IPS DF 19.7 (cell line): ENCODE data around the gene SPTLC3.
A peak's percentile ranks its signal among the peaks of the same experiment; 100 is the strongest.

ENCODE experiments used
- DNase-seq: peaks from one replicate; pipeline ENCODE4 v3.0.0-alpha.2; 2013; ENCODE audit warnings: low read depth, low spot score

SPTLC3 gene

DNA sequence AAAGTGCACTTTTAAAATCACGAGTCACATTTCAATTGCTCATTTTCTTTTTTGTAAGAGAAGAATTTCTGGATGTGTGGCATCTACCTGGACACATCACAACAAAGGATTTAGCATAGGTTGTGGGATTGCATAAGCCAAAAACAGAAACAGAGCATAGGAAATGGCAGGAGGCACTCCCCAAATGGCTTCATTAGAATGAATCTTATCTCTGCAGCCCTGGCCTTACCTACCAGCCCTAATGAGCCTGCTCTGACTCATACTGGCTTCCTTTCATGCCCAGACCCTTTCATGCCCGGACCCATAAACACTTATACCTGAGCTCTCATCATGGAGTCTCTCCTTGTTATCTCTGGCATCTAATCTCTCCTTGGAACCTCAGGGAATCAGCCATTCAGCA lies 23.9 kb upstream of the SPTLC3 start:
- DNase-seq: no peak

DNA sequence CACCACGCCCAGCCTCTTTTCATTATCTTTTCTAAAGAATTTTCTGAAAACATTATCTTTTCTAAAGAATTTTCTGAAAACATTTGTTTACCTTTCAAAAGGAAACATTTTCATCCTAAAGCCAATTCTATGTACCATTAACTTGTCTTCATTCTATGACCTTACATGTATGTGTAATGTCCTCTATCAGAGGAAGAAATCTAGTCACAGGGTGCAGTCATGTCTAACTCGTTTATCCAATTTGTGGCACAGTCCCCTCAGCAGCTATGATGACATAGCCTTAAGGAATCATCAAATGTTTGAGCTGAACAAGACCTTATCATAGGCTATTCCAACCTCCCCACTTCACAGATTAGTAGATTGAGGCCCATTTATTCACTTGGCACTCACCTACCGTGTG lies 21.5 kb upstream of the SPTLC3 start:
- DNase-seq: no peak

DNA sequence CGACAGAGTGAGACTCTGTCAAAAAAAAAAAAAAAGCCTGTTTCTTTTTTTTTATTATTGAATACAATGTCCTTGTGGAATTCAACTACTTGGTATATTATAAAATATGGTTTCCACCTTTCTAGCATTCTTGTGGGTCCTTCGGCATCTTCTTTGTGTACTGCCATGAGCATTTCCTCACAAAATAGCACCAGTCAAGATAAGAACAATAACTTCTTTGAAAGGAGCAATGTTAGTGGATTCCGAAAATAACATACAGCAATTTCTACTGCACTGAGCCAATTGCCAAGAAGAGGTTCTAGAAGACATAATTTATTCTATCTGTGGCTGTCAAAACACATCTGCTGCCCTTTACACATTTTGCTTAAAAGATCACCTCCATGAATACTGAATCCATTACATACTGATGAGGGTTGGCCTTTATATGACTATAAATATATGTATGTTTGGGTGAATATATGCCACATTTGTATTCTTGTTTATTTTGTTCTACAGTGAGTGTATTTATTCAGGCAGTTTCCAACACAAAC lies 19.1 kb upstream of the SPTLC3 start:
- DNase-seq: no peak

DNA sequence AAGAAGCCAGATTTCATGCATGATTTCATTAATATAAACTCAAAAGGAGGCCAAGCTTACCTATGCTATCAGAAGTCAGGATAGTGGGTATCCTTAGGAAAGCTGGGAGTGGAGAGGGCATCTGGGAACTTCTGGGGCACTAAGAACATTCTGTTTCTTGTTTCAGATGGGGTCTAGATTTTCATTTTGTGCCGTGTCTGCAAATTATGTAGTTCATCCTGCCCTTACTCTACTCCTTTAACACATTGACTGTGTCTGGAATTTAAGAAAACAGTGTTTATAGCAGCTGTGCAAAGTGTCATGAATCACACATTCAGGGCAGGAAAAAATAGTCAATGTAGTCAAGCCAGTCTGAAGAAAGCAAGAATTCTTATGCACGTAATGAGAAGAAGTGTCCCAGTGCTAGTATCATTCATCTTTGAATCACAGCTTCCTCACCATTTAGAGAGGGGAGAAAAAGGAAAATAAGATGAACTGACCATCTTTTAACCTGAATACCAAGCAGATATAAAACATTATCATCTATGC lies 11.6 kb upstream of the SPTLC3 start:
- no peak for DNase-seq

DNA sequence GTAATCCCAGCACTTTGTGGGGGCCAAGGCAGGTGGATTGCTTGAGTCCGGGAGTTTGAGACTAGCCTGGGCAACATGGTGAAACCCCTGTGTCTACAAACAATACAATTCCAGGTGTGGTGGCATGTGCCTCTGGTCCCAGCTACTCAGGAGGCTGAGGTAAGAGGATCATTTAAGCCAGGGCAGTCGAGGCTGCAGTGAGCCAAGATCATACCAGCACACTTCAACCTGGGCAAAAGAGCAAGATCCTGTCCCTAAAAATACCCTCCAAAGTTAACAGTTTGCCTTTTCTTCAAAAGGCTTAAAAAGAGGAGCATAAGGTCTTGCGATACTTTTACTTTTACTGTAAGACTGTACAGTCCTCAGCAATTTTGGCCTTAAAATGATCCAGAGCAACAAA lies 10.7 kb upstream of the SPTLC3 start:
- DNase-seq: no peak

DNA sequence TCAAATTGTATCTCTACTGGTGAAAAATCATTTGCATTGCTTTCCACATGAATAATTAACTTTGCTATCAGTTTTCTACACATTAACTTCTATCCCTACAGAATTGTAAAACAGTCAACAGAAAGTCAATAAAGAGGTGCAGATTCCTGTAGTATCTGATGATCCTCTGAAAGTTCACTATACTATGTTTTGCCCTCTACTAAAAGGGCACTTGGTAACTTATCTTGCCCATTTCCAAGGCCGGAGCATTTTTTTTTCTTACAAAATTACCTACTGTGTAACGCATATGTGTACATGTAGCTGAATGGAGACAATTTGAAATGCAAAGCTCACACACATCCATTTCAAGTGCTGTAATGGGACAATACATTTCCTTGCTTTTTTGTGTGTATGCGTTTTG lies 9.6 kb upstream of the SPTLC3 start:
- DNase-seq: no peak

DNA sequence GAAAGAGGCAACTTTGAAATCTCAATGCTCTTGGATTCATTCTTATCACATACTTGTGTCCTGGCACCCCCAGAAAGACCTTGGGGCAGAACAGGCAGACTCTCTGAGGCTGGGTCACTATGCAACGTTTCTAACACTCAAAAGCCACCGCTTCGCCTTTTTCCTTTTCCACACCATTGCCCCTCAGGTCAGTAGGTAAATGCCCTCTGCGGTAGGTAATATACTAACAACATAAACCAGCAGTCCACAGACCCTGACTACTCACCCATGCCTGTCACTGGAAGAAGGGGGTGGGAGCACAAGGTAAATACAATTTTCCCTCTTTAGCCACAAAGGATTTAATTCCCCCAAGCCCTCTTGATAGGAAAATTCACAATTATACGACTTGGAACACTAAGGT lies 6.5 kb upstream of the SPTLC3 start:
- no peak for DNase-seq

DNA sequence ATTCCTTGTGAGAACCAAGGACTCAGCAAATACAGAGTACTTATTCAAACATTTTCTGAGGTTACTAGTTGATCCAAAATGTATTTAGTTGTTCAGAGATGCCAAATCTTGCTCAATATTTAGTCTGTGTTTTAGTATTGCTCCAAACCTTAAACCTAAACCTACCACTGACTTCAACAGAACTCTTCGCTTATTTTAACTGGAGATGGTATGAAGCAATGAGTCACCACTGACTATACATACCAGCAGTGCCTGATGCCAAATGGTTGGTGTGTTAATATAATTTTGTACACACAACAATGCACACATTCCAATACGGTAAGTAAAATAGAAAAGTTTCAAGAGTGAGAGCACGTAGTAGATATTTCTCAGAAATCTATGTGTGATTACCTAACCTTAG lies 1.9 kb upstream of the SPTLC3 start:
- no peak for DNase-seq

DNA sequence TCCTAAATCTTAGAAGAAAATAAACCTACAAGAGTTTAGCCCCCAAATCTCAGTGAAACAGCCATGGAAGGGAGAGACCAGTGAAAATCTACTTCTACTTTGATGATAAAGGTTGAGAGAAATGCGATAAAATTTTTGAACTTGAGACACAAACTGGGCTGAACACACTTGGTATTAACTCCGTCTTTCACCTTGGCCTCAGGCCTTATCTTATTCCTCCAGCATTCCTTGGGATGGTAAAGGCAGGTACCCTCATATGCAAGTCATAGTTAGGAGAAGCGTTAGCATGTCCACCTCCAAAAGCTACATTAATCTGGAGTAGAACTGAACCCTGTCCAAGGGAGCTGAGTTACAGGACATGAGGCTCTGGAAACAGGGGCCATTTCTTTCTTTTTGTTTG lies 1.2 kb upstream of the SPTLC3 start:
- DNase-seq: no peak

DNA sequence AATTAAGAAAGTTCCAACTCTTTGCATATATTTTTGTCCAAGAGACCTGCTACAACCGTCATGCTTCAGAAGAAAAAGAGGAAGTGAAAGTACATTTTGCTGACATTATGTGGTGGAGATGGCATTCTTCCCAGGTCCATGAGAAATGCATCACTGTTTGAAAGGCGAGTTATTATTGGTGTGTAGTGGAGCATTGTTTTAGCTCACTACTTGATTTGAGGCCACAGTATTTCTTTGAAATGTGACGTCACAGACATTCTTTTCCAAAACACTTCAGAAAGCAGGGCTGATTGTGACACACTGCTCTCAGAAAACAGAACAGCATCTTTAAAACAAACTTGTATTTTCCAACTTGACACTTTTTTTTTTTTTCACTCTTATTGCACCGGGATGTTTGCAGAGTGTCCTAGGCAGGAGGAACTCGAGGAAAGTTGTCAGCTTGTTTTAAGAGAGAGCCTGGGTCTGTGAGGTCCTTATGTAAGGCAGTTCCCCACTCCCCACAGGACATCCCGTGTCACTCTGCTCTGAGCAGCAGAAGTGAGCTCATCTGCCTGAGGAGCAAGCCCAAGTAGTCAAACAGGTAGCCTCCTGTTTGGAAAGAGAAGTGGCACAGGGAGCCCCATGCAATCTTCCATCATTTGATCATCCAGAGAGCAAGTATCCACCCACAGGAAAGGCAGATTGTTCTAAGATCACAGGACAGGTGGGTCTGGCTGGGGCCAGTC lies 1.1 kb downstream of the SPTLC3 start:
- DNase-seq: no peak

DNA sequence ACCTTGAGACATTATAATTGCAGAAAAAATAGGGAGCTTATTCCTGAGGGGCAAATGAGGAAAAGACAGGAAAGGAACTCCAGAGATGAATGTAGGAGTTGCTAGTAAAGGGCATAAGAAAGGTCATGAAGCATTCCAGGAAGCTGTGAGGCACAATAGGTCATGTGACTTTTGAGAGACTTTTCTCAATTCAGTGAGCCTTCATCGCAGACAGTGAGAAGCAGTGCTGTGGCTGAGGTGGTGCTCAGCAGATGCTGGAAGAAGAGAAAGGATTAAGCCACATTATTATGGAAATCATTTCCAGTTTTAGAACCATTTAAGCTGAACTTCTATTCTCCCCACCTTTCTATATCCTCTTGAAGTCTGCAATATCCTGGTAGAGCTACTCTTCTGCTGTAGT lies 4.1 kb downstream of the SPTLC3 start:
- no peak for DNase-seq

DNA sequence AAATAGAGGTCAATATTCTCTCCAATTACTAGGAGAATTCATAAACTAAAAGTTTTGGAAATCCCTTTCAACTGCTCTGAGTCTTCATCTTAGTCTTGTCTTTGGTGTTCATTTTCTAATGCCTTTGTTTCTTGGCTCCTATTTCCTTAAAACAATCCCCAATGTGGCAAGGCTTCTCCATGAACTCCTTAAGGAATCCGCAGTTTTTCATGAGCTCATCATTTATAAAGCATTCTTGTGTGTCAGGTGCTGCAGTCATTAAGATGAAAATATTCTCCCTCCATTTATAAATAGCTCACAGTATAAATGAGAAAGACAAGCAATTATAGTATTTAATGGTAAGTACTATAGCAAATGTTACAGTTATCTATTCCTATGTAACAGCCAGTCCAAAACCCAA lies 4.6 kb downstream of the SPTLC3 start:
- DNase-seq: no peak

DNA sequence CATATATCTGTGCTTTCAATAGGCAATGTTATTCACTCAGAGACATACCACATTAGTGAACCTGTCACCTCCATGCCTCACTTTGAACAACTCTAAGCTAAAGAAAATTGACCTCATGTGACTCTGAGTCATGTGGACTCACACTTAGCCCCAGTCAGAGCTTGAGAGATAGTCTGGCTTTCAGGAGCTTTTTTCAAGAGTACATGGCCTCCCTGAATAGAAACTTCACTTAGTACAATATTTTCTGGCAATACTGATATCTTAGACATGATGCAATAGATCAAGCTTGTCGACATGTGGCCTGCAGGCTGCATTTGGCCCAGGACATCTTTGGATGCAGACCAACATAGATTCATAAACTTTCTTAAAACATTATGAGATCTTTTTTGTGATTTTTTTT lies 8.5 kb downstream of the SPTLC3 start:
- no peak for DNase-seq

DNA sequence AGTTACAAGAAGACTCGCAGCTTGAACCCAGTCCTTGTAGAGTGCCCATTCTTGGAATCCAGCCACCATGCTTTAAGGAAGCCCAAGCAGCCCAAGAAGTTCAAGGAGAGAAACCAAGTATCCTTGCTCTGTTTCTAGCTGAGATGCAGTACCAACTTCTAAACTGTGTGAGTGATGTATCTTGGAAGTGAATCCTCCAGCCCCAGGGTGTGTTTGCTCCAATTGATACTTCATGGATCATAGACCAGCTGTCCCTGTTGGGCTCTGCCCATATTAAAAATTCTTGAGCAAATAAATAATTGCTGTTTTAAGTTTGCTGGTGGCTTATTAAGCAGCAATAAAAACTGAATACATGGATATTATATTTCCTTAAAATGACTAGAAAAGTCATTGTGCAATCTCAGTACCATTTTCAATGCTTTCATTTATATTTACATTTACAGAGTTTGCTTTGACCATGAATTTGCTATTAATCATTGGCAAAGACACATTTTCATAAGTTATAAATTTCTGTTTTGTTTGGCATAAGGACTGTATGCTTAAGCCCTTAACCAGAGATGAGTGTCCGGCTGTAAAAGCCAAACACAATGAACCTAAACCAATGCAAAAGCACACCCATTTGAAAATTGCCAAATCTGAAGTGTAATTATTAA lies 9.2 kb downstream of the SPTLC3 start:
- DNase-seq: no peak

DNA sequence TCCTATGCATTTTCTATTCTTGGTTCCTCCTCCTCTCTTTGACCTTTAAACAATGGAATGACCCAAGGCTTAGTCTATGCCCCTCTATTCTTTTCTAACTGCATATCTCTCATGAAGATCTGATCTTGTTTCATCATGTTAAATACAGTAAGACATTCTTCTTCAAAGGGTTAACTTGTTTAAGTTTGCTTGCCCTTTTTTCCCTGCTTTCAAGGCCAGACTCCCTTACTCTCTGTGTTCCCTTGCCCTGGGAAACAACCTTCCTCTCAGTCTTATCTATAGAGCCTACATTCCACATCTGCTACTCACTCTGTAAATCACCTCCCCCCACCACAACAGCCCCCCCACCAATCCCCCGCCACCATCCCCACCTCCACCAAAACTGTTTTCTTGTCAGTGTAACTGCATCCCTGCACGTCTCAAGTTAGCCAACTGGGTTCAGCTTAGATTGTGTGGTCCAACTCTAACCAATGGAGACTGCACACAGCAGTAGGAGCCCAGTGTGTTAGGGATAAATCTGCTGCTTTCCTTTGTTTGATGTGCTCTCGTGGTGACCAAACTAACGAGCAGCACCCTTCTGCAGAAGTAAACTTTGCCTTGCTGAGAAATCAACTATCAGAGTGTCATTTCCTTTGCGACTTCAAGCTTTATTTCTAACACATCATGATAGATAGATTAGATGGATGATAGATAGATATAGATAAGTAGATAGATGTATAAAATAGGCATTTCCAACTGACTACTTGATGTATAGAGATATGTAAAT lies 12.6 kb downstream of the SPTLC3 start:
- DNase-seq: no peak

DNA sequence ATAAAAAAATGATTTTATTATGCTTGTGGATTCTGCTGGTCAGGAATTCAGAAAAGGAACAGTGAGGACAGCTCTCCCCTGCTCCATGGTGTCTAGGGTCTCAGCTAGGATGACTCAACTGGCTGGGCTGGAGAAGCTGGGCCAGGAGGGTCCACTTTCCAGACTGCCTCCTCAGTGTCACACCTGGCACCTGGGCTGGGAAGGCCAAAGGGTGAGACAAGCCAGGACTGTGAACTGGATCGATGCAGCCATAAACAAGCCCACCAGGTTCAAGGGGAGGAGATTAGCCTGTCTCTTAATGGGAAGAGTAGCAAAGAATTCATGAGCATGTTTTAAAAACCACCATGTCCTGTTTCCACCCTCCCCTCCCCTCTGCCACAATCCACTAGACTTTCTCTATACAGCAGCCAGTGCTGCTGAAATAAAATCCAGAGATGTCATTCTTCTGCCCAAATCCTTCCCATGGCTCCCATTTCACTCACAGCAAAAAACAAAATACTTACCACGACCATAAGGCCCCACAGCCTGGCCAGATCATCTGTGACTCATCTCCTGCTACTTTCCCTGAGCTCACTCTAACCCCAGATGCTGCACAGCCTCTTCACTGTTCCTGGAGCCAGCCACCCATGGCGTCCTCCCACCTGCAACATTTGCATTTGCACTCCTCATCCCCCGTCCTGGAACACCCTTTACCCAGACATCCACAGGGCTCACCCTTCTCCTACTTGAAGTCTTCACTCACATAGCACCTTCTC lies 13.8 kb downstream of the SPTLC3 start:
- no peak for DNase-seq

DNA sequence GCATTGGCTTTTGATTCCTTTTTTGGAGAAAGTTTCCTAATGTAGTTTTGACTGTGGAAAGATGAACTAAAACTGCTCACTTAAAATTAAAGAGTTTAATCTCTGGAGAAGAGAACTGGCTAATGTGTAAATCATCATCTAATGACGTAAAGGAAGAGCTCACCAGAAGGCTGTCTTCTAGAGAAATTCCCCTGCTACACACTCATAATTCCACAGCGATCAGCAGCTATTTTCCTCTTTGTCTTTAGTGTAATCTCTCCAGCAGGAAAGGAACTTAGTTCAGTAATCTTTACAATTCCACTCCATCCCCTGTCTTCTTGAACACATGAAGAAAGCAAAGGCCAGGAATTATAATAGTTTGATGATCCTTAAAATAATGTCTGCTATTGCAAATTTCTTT lies 15.8 kb downstream of the SPTLC3 start:
- no peak for DNase-seq

DNA sequence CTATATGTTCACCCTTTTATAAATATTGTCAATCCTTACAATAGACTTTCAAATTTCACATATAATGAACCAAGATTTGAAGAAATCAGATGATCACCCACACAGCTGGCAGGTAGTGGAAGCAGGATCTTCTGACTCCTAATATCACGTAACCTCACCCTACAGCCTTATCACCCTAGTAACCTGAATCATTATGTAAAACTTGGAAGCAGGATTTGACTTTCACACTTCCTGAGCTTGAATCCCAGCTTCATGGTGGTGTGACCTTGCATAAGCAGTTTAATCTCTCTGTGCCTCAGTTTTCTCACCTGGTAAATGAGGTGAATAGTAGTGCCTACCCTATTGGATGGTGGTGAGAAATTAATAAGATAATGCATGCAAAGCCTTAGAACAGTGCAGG lies 16.4 kb downstream of the SPTLC3 start:
- DNase-seq: no peak

DNA sequence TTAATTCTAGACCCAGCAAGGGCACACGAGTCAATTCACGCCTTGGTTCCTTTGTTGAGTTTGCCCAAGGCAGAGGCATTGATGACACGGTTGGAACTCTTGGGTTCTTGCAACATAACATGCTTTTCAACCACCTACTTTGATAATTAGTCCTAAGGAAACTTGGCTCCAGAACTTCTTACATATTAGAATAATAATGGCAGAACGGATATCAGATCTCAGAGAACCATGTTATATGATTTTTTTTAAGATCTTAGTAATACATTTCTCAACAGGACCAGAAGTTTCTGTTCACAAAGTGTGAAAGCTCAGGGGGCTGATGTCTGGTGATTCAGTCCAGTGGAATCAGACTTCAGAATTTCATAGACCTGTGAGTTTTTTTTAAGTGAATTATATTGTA lies 19.2 kb downstream of the SPTLC3 start:
- no peak for DNase-seq

DNA sequence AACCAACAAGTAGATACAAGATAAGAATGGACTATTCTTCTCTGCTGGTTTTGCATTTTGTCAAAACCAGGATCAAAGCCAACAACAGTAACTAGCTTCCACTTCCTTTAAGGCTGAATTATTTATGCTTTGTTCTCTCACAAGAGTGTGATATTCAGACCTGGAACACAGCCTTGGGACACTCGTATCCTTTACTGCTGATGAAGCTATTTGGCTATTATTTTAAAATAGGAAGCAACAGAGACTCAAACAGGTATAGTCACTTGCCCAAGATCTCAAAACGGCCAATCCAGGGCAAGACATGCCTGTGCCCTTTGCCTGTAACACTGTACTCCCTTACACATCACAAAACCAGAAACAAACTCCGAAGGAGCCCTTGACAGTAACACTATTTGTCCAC lies 19.9 kb downstream of the SPTLC3 start:
- DNase-seq: no peak

DNA sequence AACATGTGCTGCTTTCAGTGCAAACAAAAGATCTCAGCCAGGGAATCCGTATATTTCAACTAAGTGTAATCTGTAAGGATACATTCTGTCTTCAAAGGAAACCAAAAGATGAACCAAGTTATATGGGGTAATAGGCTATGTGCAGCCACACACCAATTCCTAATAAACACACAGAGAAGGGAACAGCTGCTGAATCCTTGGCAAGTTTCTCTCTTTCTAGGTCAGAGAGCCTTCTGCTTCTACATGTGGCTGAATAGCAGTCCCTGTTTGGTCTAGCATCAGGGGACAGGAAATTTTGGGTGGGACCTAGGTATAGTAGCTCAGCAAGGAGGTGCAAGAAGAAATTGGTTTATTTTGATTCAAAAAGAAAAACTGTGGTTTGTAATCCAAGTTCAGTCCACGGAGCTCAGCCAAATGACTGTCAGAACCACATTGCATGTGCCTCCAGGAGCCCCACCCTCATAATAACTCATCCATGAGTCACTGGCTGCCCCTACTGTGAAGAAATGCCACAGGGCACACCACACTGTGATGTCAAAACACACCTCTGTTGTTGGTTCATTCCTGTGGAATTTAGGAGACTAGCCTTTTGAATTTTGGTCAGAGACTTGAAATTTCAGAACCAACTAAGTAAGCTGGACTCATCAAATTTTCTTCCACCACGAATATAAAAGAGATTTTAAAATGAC lies 21.1 kb downstream of the SPTLC3 start:
- DNase-seq: peak; percentile 0
